GM12878 (cell line): ENCODE results near the gene LMF2. TPM values are rescaled to one million over a fixed set of nuclear protein-coding genes. Genes with fewer than 3 reads are reported as not detected.

Experiments
- ATAC-seq: fragments of 200-7000 bp; cut with Tn5 transposase; 3 replicates; pipeline ENCODE4 v1.9.1; 2020; ENCODE audit warnings: mild to moderate bottlenecking, moderate library complexity
- BruUV-seq: library from RNA; stranded (reverse); fragments of 400-500 nt; replicated peaks from 2 replicates; lab custom pipeline; 2021; lab: Mats Ljungman, UMichigan
- CTCF ChIA-PET: fragments of 300-600 bp; sonication (Branson Sonifier 250); formaldehyde crosslinking; extraction: SDS; loops from one replicate; lab custom pipeline; 2021; ENCODE audit warnings: inconsistent platforms; lab: Yijun Ruan, JAX
- POLR2A ChIA-PET: fragments of 350-600 bp; formaldehyde crosslinking; extraction: SDS; loops from one replicate; lab custom pipeline; 2021; ENCODE audit warnings: inconsistent platforms; lab: Charles Lee
- RAD21 ChIA-PET: fragments of 300-600 bp; sonication (Branson Sonifier 250); formaldehyde crosslinking; loops from one replicate; lab custom pipeline; 2023; ENCODE audit warnings: antibody characterized with exemption; ENCODE audit not compliant: unreplicated experiment; lab: Charles Lee
- SMC1A ChIA-PET: fragments of 300-600 bp; sonication (Branson Sonifier 250); formaldehyde crosslinking; loops from one replicate; lab custom pipeline; 2023; ENCODE audit not compliant: unreplicated experiment, uncharacterized antibody; lab: Charles Lee
- DNase-seq: peaks from one replicate; pipeline ENCODE4 v3.0.0-alpha.2; 2011; ENCODE audit warnings: low read depth, low spot score
- FAIRE-seq: peaks from 3 replicates; lab custom pipeline; 2011; peaks lifted over from hg19 to GRCh38; lab: Jason Lieb, UNC
- H2AFZ ChIP-seq: 2 replicates; pipeline ENCODE4 v1.6.0; 2011; ENCODE audit warnings: low read depth, low read length, control low read depth; ENCODE audit not compliant: control insufficient read depth
- H3K27ac ChIP-seq: 2 replicates; pipeline ENCODE4 v1.5.1; 2011; ENCODE audit warnings: control low read depth; ENCODE audit not compliant: control insufficient read depth, insufficient read depth
- H3K27me3 ChIP-seq, 2 experiments: replicated peaks in 1 of 2; 2 replicates each; pipeline versions ENCODE4 v1.6.0 to v1.6.1; 2011; ENCODE audit warnings: low read length in 1 of 2; ENCODE audit not compliant: control insufficient read depth in 2 of 2, insufficient read depth in 2 of 2
- H3K36me3 ChIP-seq, 2 experiments: 2 replicates each; pipeline ENCODE4 v1.5.1; 2011; ENCODE audit warnings: low read length in 1 of 2; ENCODE audit not compliant: control insufficient read depth in 2 of 2, insufficient read depth in 2 of 2
- H3K4me1 ChIP-seq: 2 replicates; pipeline ENCODE4 v1.6.1; 2011; ENCODE audit warnings: mild to moderate bottlenecking, low read length, moderate library complexity, mixed read lengths; ENCODE audit not compliant: control insufficient read depth, insufficient read depth
- H3K4me2 ChIP-seq: 2 replicates; pipeline ENCODE4 v1.6.0; 2011; ENCODE audit warnings: control low read depth; ENCODE audit not compliant: control insufficient read depth, insufficient read depth
- H3K4me3 ChIP-seq: fragments of 200-600 bp; sonication (generic); 2 replicates; pipeline ENCODE4 v1.5.1; 2016
- H3K79me2 ChIP-seq: 2 replicates; pipeline ENCODE4 v1.6.0; 2011; ENCODE audit warnings: low read length; ENCODE audit not compliant: control insufficient read depth, insufficient read depth
- H3K9ac ChIP-seq: 2 replicates; pipeline ENCODE4 v1.8.0; 2011; ENCODE audit warnings: low read length, control low read depth, mixed read lengths; ENCODE audit not compliant: control insufficient read depth, insufficient read depth
- H3K9me3 ChIP-seq: replicated peaks from 3 replicates; pipeline ENCODE4 v1.5.1; 2011; ENCODE audit warnings: mild to moderate bottlenecking, low read length; ENCODE audit not compliant: control insufficient read depth, insufficient read depth
- H4K20me1 ChIP-seq: 2 replicates; pipeline ENCODE4 v1.6.0; 2011; ENCODE audit not compliant: control insufficient read depth, insufficient read depth
- BHLHE40 ChIP-seq, 2 experiments: fragments of 450-650 bp in 1 of 2; IDR thresholded peaks; 2 replicates each; pipeline ENCODE4 v1.6.1; 2011 to 2017; ENCODE audit warnings: low read depth in 2 of 2, borderline replicate concordance in 1 of 2, improper control_type of control experiment in 1 of 2, low read length in 1 of 2, mild to moderate bottlenecking in 1 of 2
- HDAC2 ChIP-seq: fragments of 200-600 bp; sonication (generic); IDR thresholded peaks from 2 replicates; pipeline ENCODE4 v1.6.1; 2017
- MEF2B ChIP-seq: fragments of 450-650 bp; IDR thresholded peaks from 2 replicates; pipeline ENCODE4 v1.6.1; 2018; ENCODE audit warnings: mild to moderate bottlenecking, moderate library complexity; ENCODE audit not compliant: partially characterized antibody, poor library complexity, severe bottlenecking
- RB1 ChIP-seq: fragments of 450-650 bp; formaldehyde crosslinking; IDR thresholded peaks from 2 replicates; pipeline ENCODE4 v1.6.1; 2017; ENCODE audit warnings: mild to moderate bottlenecking, borderline replicate concordance
- ZNF24 ChIP-seq: fragments of 450-650 bp; IDR thresholded peaks from 2 replicates; pipeline ENCODE4 v1.6.1; 2017; ENCODE audit warnings: antibody characterized with exemption, mild to moderate bottlenecking
- whole genome bisulfite sequencing: methylation state at CpG from one replicate; pipeline ENCODE4 v1.1.6; 2016; ENCODE audit warnings: low lambda C conversion rate; ENCODE audit not compliant: insufficient replicate concordance, insufficient coverage; ENCODE audit errors: missing lambda C conversion rate; 5-methylcytosine and 5-hydroxymethylcytosine counted together
- in situ Hi-C: fragments of 300-500 bp; cut with MboI; formaldehyde crosslinking; loops from 9 replicates; pipeline ENCODE4 v1.14.3; 2018; ENCODE audit warnings: mixed read lengths
- intact Hi-C: fragments of 100-400 bp; cut with micrococcal nuclease; formaldehyde crosslinking; loops from one replicate; pipeline ENCODE4 v1.14.2; 2022; ENCODE audit not compliant: unreplicated experiment
- polyA plus RNA-seq, 11 experiments: library from polyadenylated mRNA; depleted of rRNA in 4 of 11; unstranded in 6 of 11; stranded (reverse) in 5 of 11; fragments of >200 nt; fragmentation: Nextera tagmentation in 4 of 11; fragmentation: Illumina TruSeq in 1 of 11; extraction: Ambion mirVana in 4 of 11; extraction: Trizol in 1 of 11; gene quantifications; 1 replicate in 1 of 11; 2 replicates in 10 of 11; pipeline versions ENCODE4 v1.2.1 to v1.2.3, GENCODE V29; 2011 to 2016; ENCODE audit warnings: inconsistent platforms in 2 of 11, missing spikeins in 2 of 11, low read depth in 1 of 11
- total RNA-seq, 4 experiments: library from RNA; depleted of rRNA in 3 of 4; stranded (reverse); fragments of >200 nt in 3 of 4; fragmentation: Illumina TruSeq in 1 of 4; extraction: Trizol in 1 of 4; gene quantifications; 2 replicates each; pipeline versions ENCODE4 v1.2.1 to v1.2.3, GENCODE V29; 2013 to 2021
- TF ChIP-seq, protein P1 (sequence below): IDR thresholded peaks from 2 replicates; pipeline ENCODE4 v1.6.1; 2011; ENCODE audit warnings: low read depth, low read length, improper control_type of control experiment, borderline replicate concordance

LMF2 gene
- total and polyA plus RNA-seq, 10 of the 15 experiments (the other 5 are each of a cell fraction or from before 2014, with no cell fraction given), result 0.08 to 57.5 (median 21.2) TPM

GRCh38 chr22:50513175-50513574, 5.7 kb upstream of the LMF2 start:
- TF ChIP-seq, protein P1, sequence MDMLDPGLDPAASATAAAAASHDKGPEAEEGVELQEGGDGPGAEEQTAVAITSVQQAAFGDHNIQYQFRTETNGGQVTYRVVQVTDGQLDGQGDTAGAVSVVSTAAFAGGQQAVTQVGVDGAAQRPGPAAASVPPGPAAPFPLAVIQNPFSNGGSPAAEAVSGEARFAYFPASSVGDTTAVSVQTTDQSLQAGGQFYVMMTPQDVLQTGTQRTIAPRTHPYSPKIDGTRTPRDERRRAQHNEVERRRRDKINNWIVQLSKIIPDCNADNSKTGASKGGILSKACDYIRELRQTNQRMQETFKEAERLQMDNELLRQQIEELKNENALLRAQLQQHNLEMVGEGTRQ, result no peak
- TF ChIP-seq ZNF24, result no peak
- no peak for TF ChIP-seq HDAC2
- TF ChIP-seq MEF2B, result no peak
- TF ChIP-seq RB1, result no peak
- TF ChIP-seq BHLHE40 (IDR thresholded peaks at IDR 0.05; ENCODE audit: borderline replicate concordance in 1 of 2, low read depth in 2 of 2, low read length in 1 of 2), result no peak
- BruUV-seq, result no TSS peak
- no peak overlapping the region for H2AFZ ChIP-seq
- ChIA-PET CTCF (interaction anchor here (0.6 to 1.0 kb wide), 3 partner anchors 12 to 179 kb away, joined by 3 read pairs; partner anchors contain the start of gene SCO2), SMC1A (no interaction called here), RAD21 (interaction anchor here (1.0 kb wide), 1 partner anchor 12 kb away, joined by 4 read pairs; the partner anchor contains the start of gene SCO2), POLR2A (interaction anchor here (7.2 kb wide), 1 partner anchor 11 kb away, joined by 84 read pairs; the partner anchor contains the start of gene SCO2)
- no peaks in the 10 kb centered on the region for H3K9me3 ChIP-seq
- peaks cover 5 to 15% of the 10 kb centered on the region in 2 experiments; a peak in 3 of 4 replicates for H3K36me3 ChIP-seq
- no peaks in the 10 kb centered on the region for H3K27me3 ChIP-seq
- no peak for FAIRE-seq
- no peak overlapping the region for H3K27ac ChIP-seq
- H3K4me3 ChIP-seq, result no peak overlapping the region
- in situ Hi-C loops, result no loop called here
- 92% methylated on average over 15 of the region's 15 CpGs for WGBS
- no peak overlapping the region for H3K4me2 ChIP-seq
- intact Hi-C loops, result no loop called here
- H3K79me2 ChIP-seq, result peaks cover 44% of the 10 kb centered on the region
- ATAC-seq, result no peak
- DNase-seq, result no peak
- no peak overlapping the region for H3K9ac ChIP-seq
- H3K4me1 ChIP-seq, result peaks cover 5% of the 10 kb centered on the region
- no peaks in the 10 kb centered on the region for H4K20me1 ChIP-seq
